HG02885 (cell line): ENCODE results near the gene NAT10.
"Not testable (repeated sequence)": the region's sequence is repeated elsewhere in the genome, so short reads cannot be mapped to it uniquely, and the experiment has no call there.

Source experiments
- ATAC-seq: cut with Tn5 transposase; IDR thresholded peaks from one replicate; pipeline ENCODE4 v1.9.1; 2021; ENCODE audit warnings: mild to moderate bottlenecking; ENCODE audit not compliant: unreplicated experiment, poor library complexity

The NAT10 gene

DNA sequence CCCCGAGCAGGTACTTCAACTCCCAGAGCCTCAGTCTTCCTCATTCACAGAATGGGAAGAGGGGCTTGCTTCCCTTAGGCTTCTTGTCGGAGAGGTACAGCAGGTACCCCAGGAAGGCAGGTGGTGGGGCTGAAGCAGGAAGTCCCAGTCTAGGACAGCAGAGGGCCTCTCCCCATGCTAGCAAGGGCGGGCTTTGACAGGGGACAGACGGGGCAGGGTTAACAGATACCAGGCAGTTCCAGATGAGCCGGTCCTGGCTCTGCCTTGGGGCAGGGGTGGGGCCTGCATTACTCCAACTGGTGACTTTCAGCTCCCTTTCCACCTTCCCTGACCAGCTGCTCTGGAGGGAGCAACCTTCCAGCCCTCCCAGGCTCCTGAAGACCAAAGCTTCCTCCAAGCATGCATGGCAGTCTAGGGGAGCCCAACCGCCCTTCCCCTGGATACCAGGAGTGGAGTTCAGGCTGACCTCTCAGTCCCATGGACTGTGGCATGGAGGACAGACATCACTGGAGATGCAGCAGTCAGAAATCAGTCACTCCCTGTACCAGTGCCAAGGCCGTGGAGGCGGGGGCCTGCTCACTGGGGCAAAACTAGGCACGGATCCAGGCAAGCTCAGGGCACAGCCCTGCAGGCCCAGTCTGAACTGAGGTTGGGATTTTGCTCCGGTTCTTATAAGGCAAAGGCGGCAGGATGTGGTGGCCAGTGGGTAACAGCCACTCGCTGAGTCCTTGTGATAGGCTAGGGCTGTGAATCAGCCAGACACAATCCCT lies 60.5 kb downstream of the NAT10 start:
- ATAC-seq: no peak

DNA sequence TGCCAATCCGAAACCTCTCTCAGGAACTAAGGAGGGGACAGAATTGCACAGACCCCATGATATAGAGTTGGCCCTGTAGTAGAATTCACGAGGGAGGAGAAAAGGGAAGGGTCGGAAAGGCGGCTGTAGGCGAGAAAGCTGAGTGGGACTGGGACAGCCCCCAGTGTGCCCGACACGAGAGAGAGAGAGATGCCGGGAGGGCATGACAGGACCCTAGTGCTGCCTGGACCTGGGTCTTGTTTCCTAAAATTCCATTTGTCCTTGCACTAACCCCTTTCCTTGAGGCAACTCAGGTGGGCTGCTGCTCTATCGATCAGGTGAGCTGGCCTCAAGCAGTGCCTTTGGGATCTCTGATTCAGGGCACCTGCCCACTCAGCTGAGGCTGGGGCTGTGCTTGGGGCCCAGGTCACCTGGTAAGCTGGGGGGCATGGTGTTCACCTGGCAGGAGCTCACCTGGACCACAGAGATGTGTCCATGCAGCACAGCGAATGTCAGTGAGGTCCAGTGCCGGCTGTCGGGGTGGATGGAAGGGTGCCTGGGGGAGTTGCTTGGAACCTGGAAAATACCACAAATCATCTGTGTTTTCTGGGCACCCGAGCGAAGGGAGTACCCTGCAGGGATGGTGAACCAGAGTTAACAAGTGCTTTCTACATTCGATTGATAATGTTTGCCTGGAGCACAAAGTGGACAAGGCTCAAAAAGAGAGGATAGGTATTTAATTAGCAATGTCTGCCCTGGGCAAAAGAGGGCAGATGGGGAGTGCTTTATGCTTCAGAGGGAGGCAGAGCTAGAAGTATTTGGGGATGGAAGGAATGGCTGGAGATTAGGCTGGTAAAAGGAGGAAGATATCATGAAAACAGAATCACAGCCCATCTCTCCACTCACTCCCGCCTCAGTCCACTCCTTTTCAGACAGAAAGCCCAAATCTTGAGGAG lies 61.6 kb downstream of the NAT10 start:
- ATAC-seq: no peak

DNA sequence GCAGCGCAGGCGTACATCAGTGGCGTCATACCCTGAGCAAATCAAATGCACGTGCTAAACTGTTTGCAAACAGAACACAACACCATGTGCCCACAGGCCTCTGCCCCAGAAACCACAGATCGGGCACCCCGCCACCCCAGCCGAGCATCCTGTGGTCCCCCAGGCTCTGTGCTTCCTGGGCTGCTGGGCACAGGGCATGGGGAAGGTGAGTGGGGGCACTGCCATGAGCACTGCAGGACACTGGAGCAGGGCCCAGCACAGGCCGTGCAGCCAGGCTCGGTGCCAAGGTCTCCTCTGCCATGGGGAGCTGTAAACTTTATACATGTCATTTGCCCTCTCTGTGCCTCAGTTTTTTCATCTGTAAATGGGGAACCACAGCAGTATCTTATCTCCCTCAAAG lies 62.5 kb downstream of the NAT10 start:
- no peak for ATAC-seq

DNA sequence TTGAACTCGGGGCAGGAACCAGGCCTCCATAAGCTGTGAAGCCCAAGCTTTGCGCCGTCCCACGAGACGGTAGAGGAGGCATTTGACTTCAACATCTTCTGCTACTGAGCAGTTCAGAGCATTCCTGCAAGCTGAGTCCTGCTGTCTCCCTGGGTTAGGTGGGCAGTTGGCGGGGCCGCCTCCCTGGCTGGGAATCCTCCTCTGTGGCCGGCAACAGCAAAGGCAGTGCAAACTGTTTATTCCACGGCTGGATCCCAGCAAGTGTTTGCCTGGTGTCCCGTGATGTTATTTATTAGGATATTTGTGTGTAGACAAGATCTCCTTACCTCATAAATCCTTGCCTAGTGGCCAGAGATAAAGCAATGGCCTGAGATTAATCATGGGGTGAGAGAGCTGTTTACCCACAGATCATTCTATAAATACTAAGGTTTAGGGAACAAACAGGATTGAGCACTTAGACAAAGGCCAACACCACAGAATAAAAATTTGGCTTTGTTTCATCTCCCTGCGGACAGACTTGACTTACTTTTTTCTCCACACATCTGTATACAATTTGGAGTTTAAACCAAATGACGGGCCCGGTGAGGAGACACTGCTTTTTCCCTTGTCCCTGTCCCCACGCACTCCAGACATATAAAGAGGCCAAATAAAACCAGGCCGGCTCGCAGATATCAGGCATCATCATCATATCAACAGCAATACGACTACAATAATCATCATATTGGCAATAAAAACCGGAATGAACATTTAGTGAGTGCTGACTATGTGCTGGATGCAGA lies 63.4 kb downstream of the NAT10 start:
- no peak for ATAC-seq

DNA sequence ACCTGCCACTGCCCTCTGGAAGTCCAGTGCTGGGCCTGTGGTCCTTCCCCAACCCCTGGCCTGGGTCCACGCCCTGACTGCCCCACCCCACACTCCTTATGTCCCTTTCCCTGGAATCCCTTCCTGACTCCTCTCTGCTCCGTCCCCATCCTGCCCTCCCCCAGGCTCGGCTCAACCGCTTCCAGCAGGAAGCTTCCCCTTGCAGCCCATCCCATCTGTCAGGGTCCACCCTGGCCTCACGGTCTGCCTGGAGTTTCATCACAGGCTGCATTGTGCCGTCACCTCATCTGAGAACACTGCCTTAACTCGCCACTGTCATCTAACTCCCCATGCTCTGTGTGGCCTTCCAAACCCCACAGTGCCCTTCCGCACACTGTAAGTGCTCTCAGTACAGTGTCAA lies 64.3 kb downstream of the NAT10 start:
- no peak for ATAC-seq

DNA sequence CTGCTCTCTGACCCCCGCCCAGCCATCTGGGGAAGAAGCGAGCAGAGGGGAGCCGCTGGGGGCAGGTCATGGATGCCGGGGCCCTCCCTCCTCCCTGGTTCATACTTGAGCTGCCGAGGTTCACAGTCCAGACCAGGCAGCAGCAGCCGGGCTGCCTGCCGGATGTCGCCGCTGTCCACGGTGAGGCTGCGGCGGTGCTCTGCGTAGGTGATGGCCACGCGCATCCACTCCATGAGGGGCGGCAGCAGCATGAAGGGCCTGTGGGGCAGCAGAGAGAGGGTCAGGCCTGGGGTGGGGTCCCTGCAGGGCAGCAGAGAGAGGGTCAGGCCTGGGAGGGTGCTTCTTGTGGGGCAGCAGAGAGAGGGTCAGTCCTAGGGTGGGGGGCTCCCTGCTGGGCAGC lies 67.6 kb downstream of the NAT10 start:
- no peak for ATAC-seq

DNA sequence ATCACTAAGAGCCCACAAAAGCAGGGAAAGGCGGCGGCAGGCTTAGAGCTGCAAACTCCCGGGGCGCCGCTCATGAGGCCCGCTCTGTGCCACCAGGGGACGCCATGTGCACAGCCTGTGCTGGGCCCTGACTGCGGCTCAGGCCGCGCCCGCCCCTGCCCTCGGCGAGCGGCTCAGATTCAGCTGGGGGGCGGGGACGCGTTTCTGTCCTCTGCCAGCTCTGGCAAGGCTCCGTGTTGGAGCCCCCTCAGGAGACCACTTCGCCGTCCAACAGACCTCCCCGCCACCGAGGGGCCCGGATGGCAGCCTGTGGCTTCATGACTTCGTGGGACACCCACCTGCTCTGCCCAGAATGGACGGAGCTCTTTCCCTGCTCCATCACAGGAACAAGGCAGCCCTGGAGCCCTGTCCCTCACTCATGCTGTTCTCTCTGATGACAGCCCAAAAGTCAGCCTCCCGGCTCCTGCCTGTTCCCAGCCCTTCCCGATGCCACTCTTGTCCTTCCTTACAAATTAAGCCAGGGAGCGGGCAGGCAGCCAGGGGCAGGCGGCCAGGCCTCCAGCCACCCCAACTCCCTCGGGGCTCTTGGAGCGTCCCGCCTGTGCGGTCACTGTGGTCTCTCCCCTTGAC lies 69.1 kb downstream of the NAT10 start:
- ATAC-seq: peak; percentile 94

DNA sequence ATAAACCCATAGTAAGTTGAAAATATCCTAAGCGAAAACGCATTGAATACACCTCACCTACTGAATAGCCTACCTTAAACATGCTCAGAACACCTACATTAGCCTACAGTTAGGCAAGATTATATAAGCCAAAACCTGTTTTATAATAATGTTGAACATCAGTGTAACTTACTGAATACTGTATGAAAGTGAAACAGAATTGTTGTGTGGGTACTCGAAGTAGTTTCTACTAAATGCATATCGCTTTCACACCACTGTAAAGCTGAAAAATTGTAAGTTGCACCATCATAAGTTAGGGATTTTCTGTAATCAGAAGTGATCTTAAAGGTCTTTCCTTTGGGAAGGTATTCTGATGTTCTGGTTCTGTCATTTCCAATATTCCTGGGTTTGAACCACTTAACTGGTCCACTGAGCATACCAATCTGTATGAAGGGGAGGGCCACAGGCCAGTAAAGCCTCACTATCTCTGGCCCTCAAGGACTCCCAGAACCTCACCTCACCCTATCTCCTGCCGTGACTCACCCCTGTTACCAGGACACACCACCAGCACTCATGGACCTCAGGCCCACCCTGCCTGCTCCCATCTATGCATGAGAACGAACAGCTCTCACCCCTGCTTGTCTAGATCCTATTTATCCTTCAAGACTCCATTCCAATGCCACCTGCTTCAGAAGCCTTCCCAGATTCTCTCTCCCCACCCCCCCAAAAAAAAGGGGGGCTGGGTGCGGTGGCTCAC lies 70.0 kb downstream of the NAT10 start:
- no peak for ATAC-seq

DNA sequence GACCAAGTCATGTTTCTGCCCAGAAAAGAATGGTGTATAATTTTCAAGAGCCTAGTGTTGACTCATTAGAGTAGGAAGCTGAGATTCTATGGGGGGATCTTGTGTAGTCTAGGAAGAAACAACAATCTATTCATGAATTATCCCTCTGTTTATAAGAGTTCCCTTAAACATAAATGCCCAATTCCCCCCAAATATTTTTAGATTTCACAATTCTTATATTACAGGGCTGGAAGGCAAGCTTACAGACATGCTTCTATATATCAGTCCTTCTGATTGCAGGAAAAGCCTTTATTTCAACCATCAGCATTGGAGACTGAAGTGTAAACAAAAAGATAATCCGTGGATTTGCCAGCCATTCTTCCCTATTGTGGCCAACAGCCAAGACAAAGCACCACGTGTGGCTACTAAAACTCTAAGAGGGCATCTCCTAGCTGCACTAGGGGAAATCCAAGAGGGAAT lies 71.4 kb downstream of the NAT10 start:
- no peak for ATAC-seq

DNA sequence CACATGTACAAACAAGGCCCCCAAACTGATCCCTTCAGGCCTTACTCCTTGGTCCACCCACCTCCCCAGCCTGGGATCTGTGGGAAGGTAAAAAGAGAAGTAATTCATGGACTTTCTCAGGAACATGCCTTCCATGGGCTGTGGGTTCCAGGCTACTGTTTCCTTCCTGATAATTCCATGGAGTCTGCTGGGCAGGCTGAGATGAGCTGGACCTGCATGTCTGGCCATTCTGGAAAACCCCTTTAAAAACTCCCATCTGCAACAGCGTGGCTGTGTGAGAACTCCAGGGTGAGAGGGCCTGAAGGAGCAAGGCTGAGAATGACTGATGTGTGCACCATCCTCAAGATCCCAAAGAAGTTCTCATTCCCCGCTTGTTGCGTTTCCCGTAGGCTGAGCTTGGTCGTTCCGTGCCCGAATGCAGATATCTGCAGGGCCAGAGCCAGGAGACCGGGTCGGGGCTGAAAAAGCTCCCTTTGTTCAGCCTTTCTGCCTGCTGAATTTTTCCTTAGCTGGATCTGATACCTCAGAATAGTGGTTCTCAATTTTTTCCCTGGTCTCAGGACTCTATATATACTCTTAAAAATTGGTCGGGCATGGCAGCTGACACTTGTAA lies 72.9 kb downstream of the NAT10 start:
- no peak for ATAC-seq

DNA sequence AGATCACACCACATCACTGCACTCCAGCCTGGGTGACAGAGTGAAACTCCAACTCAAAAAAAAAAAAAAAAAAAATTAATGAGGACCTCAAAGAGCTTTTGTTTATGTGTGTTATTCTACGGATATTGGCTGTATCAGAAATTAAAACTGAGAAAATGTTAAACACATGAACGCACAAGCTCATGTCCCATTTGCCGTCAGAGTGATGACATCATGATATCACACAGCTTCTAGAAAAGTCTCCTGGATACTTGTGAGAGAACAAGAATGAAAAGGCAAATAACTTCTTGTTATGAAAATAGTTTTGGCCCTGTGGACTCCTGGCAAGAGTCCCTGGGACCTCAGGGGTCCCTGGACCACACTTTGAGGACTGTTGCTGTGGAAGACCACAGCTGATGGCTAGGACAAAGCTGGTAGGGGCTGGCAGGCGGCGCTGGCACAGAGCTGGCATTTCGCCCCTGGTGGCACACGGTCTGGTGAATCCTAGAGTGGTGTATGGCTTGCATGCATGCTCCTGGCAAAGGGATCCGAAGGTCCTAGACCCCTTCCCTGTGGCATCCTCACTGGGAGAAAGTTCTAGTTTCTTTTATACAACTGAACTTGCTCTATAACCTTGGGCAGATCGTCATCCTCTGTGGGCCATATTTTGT lies 73.7 kb downstream of the NAT10 start:
- no peak for ATAC-seq

DNA sequence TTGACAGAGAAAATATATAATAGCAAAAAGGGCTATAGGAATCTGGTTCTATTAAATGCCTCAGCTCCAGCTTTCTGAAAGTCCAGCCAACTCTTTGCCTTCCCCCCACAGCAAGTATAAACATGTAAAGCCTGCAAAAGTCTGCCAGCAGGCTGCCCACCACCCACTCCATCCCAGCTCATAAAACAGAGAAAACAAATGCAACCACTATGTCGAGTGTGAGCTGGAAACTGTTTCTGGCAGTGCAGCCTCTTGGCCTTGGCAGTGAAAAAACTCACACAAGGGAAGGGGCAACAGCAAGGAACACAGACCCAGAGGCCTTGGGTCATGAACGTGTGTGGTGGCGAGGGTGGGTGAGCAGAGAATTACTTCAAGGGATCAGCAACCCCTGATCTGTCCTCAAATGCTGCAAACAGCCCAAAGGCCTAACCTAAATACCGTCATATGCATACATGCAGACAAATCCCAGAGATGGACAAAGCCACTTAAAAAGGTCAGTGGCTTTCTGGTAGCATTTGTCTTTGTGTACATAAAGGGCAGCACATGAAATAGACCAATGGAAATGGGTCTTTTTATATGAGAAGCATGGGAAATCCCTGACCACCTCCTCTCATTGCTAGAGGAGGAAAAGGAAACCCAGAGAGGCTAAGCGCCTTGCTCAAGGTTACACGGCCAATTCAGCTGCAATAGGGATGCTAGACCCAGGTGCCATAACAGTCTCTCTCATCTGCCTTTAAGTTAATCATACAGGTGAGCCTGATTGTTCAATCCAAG lies 74.8 kb downstream of the NAT10 start:
- no peak for ATAC-seq

DNA sequence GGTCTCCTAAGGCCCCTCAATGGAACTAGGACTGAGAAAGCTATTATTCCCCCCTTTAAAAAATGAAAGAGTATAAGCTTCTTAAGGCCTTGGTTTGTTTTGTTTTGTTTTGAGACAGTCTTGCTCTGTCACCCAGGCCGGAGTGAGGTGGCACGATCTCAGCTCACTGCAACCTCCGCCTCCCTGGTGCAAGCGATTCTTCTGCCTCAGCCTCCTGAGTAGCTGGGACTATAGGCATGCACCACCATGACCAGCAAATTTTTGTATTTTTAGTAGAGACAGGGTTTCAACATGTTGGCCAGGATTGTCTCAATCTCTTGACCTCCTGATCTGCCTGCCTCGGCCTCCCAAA lies 75.4 kb downstream of the NAT10 start:
- not testable (repeated sequence) for ATAC-seq

DNA sequence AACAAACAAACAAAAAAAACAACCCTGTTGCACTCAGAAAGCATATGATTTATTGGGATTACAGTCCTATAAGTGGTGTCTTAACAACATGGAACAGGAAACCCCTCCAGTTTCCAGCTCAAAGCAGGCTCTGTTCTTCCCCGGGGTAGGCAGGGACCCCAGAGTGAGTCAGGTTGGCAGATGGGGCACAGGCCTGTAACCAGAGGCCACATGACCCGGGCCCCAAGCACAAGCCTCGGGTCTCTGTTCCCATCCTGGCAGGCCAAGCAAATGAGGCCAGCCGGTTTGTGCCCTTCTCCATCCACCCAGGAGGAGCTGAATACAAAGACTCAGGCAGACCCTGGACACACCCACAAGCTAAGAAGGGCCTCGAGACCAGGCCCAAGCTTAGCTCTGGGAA lies 75.8 kb downstream of the NAT10 start:
- no peak for ATAC-seq

DNA sequence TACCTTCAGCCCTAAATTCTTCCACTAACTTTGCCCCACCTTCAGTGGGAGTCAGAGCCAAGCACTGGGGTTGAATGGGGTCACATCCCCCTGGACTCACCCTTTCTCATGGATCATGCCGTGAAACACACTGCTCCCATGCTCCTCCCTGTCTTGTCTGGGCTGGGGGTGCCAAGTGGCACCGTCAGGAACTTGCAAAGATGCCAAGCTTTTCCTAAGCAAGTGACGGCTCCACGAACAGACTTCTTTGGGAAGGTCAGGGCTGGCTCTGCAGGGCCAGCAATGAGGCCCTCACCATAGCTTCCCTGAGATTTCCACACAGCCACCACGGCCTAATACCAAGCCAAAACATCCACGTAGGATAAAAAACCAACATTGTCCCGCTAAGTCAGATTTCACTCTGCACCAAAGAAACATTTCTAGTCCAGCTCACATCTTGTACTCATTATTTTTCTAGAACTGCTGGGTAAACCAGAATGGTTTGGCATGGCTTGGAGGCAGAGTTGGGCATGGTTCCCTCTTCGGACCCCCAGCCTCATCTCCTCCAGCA lies 76.5 kb downstream of the NAT10 start:
- ATAC-seq: no peak

DNA sequence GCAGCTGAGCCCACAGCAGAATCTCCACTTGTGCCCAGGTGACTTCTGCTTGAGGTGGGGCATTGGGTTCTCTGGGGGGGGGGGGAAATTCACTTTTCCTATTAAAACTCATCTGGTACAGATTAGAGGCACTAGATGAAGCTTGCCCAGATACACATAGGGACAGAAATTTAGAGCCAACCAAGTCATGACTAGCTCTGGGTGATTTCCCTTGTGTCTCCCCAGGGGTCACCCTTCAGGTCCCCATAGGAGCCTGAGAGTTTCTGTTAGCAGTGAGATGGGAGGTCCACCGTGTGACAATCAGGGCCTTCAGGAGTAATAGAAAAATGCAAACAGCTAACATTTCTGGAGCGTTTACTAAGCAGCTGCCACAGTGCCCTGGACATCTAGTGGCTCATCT lies 77.0 kb downstream of the NAT10 start:
- no peak for ATAC-seq

DNA sequence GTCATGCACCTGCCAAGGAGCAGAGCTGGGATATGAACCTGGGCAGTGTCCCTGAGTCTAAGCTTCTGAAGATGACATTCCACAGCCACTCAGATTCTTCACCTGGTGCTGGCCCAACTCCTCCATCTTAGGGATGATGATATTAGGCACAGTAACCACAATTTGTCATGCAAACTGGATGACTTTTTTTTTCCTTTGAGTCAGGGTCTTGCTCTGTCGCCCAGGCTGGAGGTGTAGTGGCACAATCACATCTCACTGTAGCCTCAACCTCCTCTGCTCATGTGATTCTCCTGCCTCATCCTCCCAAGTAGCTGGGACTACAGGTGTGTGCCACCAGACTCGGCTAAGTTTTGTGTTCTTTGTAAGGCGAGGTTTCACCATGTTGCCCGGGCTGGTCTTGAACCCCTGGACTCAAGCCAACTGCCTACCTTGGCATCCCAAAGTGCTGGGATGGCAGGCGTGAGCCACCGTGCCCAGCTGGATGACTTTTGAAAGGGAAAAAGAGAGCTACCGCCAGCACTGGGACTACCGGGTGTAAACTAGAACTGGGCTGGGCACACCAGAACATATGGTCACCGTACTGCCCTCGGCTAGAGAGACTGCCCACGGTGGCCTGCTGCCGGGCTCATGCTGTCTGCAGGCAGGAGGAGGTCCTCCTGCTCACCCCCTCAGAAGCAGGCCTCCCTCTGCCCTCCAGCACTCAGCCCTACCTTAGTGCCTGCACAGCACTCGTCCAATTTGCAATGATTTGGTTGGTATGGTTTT lies 77.7 kb downstream of the NAT10 start:
- ATAC-seq: no peak
